ENCODE measurements around the gene STAU1.
"Not testable (repeated sequence)": the region's sequence is repeated elsewhere in the genome, so short reads cannot be mapped to it uniquely, and the experiment has no call there.

The STAU1 gene

GRCh38 chr20:49112596-49113274 is 75.4 kb downstream of the STAU1 start:
- DNase-seq: no peak

DNA sequence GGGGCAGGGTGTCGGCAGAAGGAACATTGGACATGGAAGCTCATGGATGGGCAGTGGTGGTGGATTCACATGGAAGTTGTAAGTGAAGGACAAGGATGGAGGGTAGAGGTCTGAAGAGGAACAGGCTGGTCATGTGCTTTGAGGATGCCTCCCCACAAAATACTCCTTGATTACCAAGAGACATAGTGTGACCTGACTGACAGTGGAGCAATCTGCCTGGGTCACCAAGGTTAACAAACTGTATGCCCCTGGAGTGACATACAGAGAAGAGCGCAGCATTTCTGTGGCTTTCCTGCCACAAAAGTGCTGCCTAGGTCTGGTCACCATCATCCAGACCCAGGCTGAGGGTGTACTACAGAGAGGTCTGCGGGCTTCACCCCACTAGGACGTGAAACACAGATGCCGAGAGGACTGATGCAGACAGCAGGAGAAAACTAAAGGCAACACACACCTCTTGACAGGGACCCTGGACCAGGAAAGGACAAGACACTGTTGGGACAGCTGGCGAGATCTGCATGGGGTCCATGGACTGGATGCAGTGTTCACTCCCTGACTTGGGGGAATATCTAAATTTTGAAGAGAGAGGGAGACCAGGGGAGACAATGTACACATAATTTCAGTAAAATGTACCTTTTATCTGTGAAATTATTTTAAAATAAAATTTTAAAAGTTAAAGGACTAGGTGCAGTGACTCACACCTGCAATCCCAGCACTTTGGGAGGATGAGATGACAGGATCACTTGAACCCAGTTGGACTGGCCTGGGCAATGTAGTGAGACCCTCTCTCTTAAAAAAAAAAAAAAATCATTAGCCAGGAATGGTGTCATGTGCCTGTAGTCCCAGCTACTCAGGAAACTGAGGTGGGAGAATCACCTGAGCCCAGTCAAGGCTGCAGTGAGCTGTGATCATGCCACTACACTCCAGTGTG is 77.1 kb downstream of the STAU1 start:
- no peak for DNase-seq

- DNase-seq: no peak
These were observed 81.8 kb downstream of the STAU1 start for GRCh38 chr20:49106328-49106727.

DNA sequence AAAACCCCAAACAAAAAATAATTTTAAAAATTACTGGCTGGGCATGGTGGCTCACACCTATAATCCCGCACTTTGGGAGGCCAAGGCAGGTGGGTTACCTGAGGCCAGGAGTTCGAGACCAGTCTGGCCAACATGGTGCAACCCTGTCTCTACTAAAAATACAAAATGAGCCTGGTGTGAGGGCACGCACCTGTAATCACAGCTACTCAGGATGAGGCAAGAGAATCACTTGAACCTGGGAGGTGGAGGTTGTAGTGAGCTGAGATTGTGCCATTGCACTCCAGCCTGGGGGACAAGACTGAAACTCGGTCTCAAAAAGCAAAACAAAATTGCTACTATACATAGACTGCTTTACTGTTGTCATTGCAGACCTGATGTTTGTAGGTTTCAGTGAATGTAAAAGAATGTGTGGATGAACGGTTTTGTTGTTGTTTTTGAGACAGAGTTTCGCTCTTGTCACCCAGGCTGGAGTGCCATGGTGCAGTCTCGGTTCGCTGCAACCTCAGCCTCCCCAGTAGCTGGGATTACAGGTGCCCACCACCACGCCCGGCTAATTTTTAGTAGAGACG is 83.1 kb downstream of the STAU1 start:
- not testable (repeated sequence) for DNase-seq

- no peak for DNase-seq
These were observed 83.8 kb downstream of the STAU1 start for GRCh38 chr20:49104365-49104648.

DNA sequence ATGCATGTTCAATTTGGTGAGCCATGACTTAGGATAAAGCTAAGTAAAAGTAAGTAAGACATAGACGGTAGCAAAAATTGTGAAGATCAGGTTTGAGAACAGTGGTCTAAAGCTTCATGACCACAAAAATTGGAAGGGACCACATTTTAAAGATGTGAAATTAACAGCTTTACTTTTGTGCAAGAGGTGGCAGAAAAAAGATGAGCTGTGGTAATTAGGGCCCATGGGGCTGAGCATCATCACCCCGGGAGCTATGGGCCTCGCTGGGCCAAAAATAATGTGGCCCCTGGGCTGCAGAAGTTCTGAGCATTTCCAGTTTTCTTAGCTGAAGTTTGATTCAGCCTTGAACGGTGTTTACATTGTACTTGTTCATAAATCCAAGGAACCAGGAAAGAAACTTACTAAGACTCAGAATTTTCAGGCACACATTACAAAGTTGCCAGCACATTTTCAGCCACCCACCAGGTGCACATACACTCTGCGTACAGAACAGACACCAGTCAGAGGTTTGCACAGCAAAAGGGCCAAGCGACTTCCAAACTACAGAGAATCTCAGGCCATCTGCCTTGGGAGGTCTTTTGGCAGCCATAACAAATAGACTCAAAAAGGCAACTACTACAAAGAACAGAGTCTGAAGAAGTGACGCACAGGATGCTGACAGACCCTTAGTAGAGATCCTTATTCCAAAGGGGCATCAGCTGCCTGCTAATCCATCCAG is 84.3 kb downstream of the STAU1 start:
- DNase-seq: no peak

DNA sequence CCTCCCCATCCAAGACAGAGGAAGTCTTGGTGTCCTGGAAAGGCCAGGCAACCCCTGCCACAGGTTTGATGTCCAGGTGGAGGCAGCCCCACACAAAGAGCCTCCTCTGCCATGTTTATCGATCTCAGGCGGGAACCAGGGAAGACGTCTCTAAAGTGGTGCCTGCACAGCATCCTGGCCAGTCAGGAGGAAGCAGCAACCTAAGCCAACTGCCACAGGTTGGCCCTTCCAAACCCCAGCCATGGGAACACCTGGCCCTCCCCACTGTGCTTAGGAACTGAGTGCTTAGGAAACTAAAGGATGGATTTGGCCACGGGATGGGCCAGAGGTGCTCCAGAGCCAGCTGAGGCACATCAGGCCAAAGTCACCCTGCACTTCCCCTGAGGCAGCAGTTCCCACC is 85.1 kb downstream of the STAU1 start:
- DNase-seq: no peak

DNA sequence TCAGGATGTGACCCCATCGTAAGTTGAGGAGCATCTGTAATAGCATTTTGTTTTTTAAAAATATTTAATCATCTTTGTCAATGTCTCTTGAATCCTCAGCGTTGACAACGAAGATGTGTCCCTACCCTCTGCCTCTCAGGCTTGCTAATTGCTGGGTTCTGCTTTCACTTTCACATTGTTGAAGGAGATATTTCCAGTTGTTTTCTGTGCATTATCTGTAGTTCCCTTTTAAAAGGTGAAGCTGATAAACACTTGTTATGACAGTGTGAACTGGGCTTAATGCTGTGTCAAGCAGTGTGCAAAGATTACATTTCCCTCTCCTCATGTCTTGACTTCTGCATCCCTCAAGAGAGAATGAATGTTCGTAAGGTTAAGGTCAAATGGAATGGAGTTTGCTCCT is 87.2 kb downstream of the STAU1 start:
- no peak for DNase-seq

- DNase-seq: not testable (repeated sequence)
These were observed 87.8 kb downstream of the STAU1 start for GRCh38 chr20:49100292-49100691.

DNA sequence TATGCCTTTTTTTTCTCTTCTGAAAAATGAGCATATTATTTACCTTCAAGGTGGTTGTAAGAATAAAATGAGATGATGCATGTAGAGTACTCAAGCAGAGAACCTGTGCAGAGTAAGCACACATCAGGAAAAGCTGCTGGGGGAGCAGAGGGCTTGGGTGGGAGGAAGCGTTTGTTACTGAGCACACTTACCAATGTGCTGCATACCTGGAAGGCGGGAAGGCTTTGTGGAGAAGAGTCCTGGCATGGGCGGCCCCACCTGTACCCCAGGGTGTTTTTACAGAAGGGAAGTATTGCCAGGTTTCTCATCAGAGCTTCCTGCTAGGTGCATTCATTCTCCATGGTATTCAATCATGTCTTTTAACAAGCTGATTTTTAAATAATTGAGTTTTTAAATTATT is 89.1 kb downstream of the STAU1 start:
- no peak for DNase-seq

GRCh38 chr20:49098136-49098535 is 90.0 kb downstream of the STAU1 start:
- DNase-seq: no peak

DNA sequence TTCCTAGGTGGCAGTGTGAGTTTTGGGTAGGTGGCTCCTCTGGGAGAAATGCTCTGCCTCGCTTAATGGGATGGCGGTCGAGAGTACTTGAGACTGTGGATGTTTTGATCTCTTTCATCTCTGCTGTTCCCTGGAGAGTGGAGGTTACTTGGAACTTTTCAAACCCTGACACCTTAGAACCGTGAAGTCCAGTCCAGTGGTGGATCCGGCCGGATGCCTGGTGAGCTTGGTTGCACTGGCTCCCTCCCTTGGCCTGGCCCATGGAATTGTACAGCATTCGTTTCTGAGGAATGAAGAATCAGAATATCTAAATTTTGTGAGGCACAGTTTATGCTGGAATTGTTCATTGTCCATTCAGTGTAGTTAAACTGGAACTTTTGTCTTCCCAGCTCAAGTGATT is 91.0 kb downstream of the STAU1 start:
- DNase-seq: no peak

GRCh38 chr20:49096203-49096730 is 91.9 kb downstream of the STAU1 start:
- DNase-seq: no peak

- DNase-seq: no peak
These were observed 96.4 kb downstream of the STAU1 start for GRCh38 chr20:49091762-49092161.

DNA sequence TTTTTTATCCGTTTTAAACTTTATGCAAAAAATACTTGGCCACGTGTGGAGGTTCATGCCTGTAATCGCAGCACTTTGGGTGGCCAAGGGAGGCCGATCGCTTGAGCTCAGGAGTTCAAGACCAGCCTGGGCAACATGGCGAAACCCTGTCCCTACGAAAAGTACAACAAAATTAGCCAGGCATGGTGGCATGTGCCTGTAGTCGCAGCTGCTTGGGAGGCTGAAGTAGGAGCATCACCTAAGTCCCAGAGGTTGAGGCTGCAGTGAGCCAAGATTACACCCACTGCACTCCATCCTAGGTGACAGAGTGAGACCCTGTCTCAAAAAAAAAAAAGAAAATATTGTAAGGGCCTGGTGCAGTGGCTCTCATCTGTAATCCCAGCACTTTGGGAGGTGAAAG is 97.0 kb downstream of the STAU1 start:
- no peak for DNase-seq

GRCh38 chr20:49082295-49082694 is 105.8 kb downstream of the STAU1 start:
- DNase-seq: not testable (repeated sequence)

- DNase-seq: no peak
These were observed 109.8 kb downstream of the STAU1 start for GRCh38 chr20:49078310-49078709.

- no peak for DNase-seq
These were observed 113.6 kb downstream of the STAU1 start for GRCh38 chr20:49074521-49074920.

All from COR-L47 (cell line).